Measurements from ENCODE around the gene CUX1. TPM values are rescaled to one million over a fixed set of nuclear protein-coding genes. Genes with fewer than 3 reads are reported as not detected.

The CUX1 gene
- total and polyA plus RNA-seq, 2 donors (not counting 1 experiment from before 2014, with no cell fraction given) = 22.7 to 38.1 TPM

DNA sequence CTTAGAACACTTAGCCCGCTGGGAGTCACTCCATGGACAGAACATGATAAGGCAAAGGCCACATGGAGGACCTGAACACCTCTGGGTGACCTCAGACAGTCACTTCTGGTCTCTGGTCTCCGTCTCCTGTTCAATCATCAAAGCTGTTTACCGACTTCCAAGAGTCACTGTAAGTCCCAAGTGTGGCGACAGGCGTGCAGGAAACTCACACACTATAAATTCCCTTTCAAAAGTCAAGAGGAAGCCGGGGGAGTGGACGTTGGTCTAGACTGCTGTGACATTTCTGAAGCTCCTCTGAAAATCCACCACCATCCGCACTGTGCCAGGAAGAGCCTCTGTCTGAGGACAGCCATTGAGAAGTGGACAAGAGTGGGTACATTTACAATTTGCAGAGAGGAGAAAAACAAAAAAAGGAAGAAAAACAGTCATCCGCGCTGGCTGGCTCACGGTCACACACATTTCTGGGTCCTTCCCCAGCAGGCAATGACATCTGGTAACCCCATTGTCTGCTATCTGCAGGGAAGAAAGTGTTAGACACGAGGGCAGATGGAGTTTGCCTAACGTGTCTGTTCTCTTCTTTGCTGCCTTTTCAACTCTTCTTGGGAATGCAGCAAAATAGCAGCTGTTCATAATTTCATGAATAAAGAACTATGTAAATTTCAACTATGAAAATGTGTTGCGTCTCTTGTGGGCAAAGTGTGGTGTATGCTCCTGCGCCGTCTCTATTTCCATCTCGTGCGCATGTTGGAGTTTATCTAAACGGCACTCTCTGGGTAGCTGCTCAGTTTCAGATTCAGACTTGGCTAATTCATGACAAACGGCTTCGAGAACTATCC lies 32.9 kb upstream of the CUX1 start:
- no peak for TF ChIP-seq CTCF (conservative IDR thresholded peaks at IDR 0.05 in 1 of 2, IDR thresholded peaks at IDR 0.05 in 1 of 2; ENCODE audit: low read depth in 1 of 2, low read length in 2 of 2)
- TF ChIP-seq EZH2 (IDR thresholded peaks at IDR 0.05; ENCODE audit: low read length, missing control alignments) = no peak
- no peaks in the 10 kb centered on the region for H4K20me1 ChIP-seq (ENCODE audit: control insufficient read depth, extremely low read depth, insufficient read depth, low read length)
- H3K9me3 ChIP-seq (ENCODE audit: control insufficient read depth, insufficient read depth, low read depth, low read length) = no peaks in the 10 kb centered on the region
- no peaks in the 10 kb centered on the region for H3K36me3 ChIP-seq (ENCODE audit: control insufficient read depth, insufficient read depth, low read length)
- no peak overlapping the region for H3K4me2 ChIP-seq (ENCODE audit: extremely low read depth, insufficient read depth, low read length)
- no peak overlapping the region for H2AFZ ChIP-seq (ENCODE audit: low read length)
- peaks cover 11% of the 10 kb centered on the region for H3K27me3 ChIP-seq (ENCODE audit: control insufficient read depth, insufficient read depth, low read length)
- H3K4me1 ChIP-seq (ENCODE audit: control insufficient read depth, extremely low read depth, insufficient read depth, low read length) = no peaks in the 10 kb centered on the region
- no peak overlapping the region for H3K4me3 ChIP-seq (replicated peaks in 1 of 4; ENCODE audit: control extremely low read depth in 1 of 4, insufficient read depth in 1 of 4, low read depth in 3 of 4, low read length in 4 of 4)
- no peaks in the 10 kb centered on the region for H3K79me2 ChIP-seq (ENCODE audit: control insufficient read depth, insufficient read depth, low read length)
- no peak overlapping the region for H3K9ac ChIP-seq (ENCODE audit: insufficient read depth, low read length)
- no peak for DNase-seq (ENCODE audit: low read depth in 2 of 2)
- H3K27ac ChIP-seq (ENCODE audit: insufficient read depth, low read length) = no peak overlapping the region

DNA sequence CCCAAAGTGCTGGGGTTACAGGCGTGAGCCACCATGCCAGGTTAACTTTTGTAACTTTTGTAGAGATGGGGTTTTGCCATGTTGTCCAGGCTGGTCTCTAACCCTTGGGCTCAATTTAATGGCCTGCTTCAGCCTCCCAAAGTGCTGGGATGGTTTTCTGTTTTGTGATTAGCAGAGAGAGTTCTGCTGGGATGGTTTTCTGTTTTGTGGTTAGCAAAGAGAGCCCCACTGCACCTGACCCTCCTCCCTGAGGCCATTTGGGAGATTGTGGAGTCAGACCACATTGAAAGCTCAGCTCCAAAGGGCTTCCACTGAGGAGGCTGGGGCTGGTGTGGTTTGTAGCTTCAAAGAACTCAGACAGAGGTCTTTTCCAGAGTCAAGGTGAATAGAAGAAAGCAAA lies 29.6 kb upstream of the CUX1 start:
- no peak for TF ChIP-seq CTCF (conservative IDR thresholded peaks at IDR 0.05 in 1 of 2, IDR thresholded peaks at IDR 0.05 in 1 of 2; ENCODE audit: low read depth in 1 of 2, low read length in 2 of 2)
- TF ChIP-seq EZH2 (IDR thresholded peaks at IDR 0.05; ENCODE audit: low read length, missing control alignments) = no peak
- H3K27ac ChIP-seq (ENCODE audit: insufficient read depth, low read length) = no peak overlapping the region
- no peaks in the 10 kb centered on the region for H3K9me3 ChIP-seq (ENCODE audit: control insufficient read depth, insufficient read depth, low read depth, low read length)
- peaks cover 11% of the 10 kb centered on the region for H3K27me3 ChIP-seq (ENCODE audit: control insufficient read depth, insufficient read depth, low read length)
- no peaks in the 10 kb centered on the region for H3K4me1 ChIP-seq (ENCODE audit: control insufficient read depth, extremely low read depth, insufficient read depth, low read length)
- H3K9ac ChIP-seq (ENCODE audit: insufficient read depth, low read length) = no peak overlapping the region
- H2AFZ ChIP-seq (ENCODE audit: low read length) = no peak overlapping the region
- no peak overlapping the region for H3K4me3 ChIP-seq (replicated peaks in 1 of 4; ENCODE audit: control extremely low read depth in 1 of 4, insufficient read depth in 1 of 4, low read depth in 3 of 4, low read length in 4 of 4)
- H3K79me2 ChIP-seq (ENCODE audit: control insufficient read depth, insufficient read depth, low read length) = no peaks in the 10 kb centered on the region
- H3K4me2 ChIP-seq (ENCODE audit: extremely low read depth, insufficient read depth, low read length) = no peak overlapping the region
- no peaks in the 10 kb centered on the region for H4K20me1 ChIP-seq (ENCODE audit: control insufficient read depth, extremely low read depth, insufficient read depth, low read length)
- no peaks in the 10 kb centered on the region for H3K36me3 ChIP-seq (ENCODE audit: control insufficient read depth, insufficient read depth, low read length)
- no peak for DNase-seq (ENCODE audit: low read depth in 2 of 2)

- Histone ChIP-seq H3K36me3 (ENCODE audit: control insufficient read depth, insufficient read depth, low read length) (no peaks in the 10 kb centered on the region), H3K4me2 (ENCODE audit: extremely low read depth, insufficient read depth, low read length) (no peak overlapping the region), H2AFZ (ENCODE audit: low read length) (no peak overlapping the region), H4K20me1 (ENCODE audit: control insufficient read depth, extremely low read depth, insufficient read depth, low read length) (no peaks in the 10 kb centered on the region), H3K79me2 (ENCODE audit: control insufficient read depth, insufficient read depth, low read length) (no peaks in the 10 kb centered on the region), H3K4me3 (replicated peaks in 1 of 4; ENCODE audit: control extremely low read depth in 1 of 4, insufficient read depth in 1 of 4, low read depth in 3 of 4, low read length in 4 of 4) (no peak overlapping the region), H3K4me1 (ENCODE audit: control insufficient read depth, extremely low read depth, insufficient read depth, low read length) (no peaks in the 10 kb centered on the region), H3K27ac (ENCODE audit: insufficient read depth, low read length) (no peak overlapping the region), H3K9me3 (ENCODE audit: control insufficient read depth, insufficient read depth, low read depth, low read length) (no peaks in the 10 kb centered on the region), H3K9ac (ENCODE audit: insufficient read depth, low read length) (no peak overlapping the region), H3K27me3 (ENCODE audit: control insufficient read depth, insufficient read depth, low read length) (peaks cover 6% of the 10 kb centered on the region)
- DNase-seq (ENCODE audit: low read depth in 2 of 2) = no peak
- TF ChIP-seq EZH2 (IDR thresholded peaks at IDR 0.05; ENCODE audit: low read length, missing control alignments) (no peak), CTCF (conservative IDR thresholded peaks at IDR 0.05 in 1 of 2, IDR thresholded peaks at IDR 0.05 in 1 of 2; ENCODE audit: low read depth in 1 of 2, low read length in 2 of 2) (no peak)
These were observed 28.9 kb upstream of the CUX1 start for GRCh38 chr7:101788517-101788916.

All from fibroblast of lung (primary cell).